T-helper 2 cell treated with Interferon-gamma antibody and Interleukin-4, amounts not matched to agents 100 ng/mL and 5 ng/mL, for 36 hours (primary cell): Measurements from ENCODE around the gene HIVEP3. TPM values are rescaled to one million over a fixed set of nuclear protein-coding genes. Genes with fewer than 3 reads are reported as not detected.

Experiments used
- intact Hi-C: fragments of 100-400 bp; cut with micrococcal nuclease; formaldehyde crosslinking; loops from one replicate; pipeline ENCODE4 v1.15.1; 2023
- total RNA-seq: library from RNA; stranded (reverse); gene quantifications from 2 replicates; pipeline ENCODE4 v1.2.3, GENCODE V29; 2022

Gene HIVEP3
- total RNA-seq, 1 donor from 2014 or later, result 20.3 TPM

DNA sequence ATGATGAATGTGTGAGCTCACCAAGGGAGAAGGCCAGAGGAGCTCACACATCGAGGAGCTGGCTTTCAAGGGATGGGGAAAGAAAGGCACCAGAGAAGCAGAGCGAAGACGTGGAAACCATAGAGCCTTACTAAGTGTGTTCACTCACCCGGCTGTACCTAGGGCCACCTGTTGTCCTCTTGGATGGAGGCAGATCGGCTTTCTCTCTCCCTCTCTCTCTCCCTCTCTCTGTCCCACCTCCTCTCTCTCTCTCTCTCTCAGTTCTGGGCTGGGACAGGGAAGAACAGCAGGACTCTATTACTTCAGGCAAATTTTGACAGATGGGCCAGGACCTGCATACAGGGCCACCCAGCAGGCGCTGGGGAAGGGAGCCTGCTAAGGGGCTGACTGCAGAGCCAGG is 64.8 kb downstream of the HIVEP3 start:
- intact Hi-C loops, result no loop called here

GRCh38 chr1:41852091-41852490 is 66.6 kb downstream of the HIVEP3 start:
- intact Hi-C loops, result no loop called here

GRCh38 chr1:41851589-41851988 is 67.1 kb downstream of the HIVEP3 start:
- intact Hi-C loops, result no loop called here

DNA sequence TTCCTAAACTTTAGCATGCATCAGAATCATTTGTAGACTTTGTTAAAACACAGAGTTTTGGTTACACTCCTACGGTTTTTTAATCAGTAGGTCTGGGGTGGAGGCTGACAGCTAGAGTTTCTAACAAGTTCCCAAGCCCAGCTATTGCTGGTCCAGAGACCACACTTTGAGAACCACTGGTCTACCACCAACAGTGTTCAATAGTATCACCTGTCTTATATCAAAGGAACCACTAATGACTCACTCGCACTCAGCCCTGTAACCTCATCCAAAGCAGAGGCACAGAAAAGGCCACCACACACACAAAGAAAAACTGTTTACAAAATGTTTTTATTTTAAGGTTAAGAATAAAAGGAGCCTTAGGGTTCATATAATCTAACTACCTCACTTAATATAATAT is 68.7 kb downstream of the HIVEP3 start:
- intact Hi-C loops, result no loop called here

DNA sequence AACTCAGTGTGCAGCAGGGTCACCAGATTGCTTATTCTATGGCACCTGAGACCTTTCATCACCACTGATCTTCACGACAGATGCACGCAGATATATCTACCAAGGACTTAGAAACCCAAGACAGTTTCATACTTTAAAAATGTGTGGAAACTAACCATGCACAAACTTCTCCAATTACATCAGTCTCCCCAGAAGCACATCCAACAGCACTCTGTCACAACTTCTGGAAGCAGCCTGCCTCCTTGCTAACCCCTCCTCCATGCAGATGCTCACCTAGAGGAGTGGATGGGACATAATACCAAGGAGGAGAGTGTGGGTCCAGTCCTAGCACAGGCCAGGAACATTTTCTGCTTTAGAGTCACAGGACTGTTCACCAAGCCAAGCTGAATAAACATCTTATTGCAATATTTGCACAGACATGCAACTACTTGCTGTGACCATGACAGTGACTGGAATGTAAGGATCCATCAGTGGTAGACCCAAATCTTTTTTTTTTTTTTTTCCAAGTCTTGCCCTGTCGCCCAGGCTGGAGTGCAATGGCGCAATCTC is 69.4 kb downstream of the HIVEP3 start:
- intact Hi-C loops, result no loop called here

- intact Hi-C loops, result no loop called here
Observed at GRCh38 chr1:41848216-41848952, 70.3 kb downstream of the HIVEP3 start.

DNA sequence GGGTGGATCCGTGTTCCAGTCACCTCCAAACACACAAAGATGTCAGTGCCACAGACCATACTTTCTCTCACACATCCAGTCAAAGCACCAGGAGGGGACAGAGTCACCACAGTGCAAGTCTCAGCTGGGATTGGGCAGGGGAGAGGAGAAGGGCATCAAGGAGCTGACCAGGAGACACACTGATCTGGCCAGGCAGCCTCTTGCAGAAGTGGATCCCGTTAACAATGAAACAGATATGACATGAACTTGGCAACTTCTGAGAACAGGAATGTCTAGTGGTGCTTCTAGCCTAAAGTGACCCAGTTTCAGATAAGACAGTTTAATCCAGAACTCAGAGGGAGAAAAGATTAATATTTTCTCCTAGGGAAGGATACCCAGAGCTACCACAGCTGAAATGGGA is 71.0 kb downstream of the HIVEP3 start:
- intact Hi-C loops, result no loop called here

DNA sequence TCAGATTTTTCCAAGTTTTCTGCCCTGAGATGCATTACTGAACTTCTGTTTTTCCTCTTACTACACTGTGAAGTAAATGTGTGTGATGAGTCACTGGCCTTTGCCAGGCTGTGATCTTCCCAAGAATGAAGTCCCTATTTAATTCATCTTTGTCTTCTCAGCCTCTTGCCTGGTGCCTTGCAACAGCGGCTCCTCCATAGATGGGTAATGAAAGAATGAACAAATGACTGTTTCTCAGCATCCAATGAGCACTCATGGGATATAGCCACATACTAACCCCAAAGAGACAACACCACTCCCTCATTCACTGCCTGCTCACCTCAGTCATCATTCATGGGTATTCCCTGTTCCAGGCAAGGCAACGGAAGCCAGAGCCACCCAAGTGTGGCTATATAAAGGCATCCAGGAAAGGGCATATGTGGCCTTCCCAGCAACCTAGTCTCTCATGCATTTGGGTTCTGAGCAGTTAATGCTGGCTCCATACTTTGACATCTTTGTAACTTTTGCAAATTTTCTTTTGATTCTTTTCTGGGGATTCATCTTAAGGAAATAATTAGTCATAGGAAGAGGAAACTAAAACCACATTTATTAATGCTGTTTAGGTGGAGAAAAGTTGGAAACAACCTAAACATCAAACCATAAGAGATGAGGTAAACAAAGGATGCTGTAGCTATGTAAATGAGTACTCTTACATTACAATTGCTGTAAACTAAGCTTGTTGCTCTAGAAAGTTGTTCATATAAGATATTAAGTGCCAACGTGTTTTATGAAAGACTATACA is 71.9 kb downstream of the HIVEP3 start:
- intact Hi-C loops, result no loop called here

DNA sequence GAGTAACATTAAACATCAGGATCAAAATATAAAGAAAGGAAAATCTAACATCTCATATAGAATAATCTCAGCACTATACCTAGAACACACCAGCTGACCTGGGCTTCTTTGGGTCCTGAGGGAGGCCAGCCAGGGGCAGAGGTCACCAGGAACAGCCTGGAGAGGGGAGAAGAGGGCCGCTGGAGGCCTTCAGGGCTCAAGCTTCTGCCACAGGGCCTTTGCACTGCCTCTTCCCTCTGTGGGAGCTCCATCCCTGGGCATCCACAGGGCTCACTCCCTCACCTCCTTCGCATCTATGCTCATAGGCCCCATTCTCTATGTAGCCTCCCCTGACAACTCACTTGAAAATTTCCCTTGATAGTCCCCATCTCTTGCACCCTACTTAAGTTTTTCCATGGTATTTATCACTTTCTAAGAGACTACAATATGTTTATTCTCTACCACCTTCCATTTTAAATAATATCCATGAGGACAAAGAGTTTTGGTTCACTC is 73.9 kb downstream of the HIVEP3 start:
- intact Hi-C loops, result no loop called here

- intact Hi-C loops, result no loop called here
Observed at GRCh38 chr1:41844255-41844654, 74.5 kb downstream of the HIVEP3 start.

DNA sequence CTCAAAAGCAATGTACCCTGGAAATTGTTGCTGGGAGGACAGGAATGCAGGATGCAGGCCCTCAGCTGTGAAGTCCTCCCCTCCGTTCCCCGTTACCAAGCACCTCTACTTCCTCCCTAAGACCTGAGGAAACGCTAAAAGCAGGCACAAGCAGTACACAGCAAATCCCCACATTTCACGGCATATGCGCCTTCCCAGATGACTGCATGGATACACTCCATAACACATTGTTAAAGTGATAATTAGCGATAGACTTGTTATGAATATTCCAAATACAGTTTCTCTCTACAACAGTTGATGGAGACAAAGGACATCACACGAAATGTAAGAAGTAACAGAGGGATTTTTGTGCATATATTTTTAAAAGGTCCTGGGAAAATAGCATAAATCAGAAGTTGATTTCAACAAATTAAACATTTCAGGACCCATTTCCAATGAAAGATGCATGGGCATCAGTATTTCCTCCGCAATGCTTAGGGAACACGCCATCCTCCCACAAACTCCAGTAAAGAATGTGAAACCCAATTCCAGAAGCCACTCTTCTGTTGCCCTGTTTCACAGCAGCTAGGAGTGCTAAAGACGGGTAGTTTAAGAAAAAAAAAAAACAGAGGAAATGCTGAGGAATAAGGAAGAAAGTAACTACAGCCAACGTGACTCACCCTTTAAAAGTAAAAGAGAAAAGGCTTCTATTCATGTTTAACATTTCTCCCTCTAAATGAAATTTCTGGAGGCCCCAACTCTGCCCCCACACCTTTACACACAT is 75.5 kb downstream of the HIVEP3 start:
- intact Hi-C loops, result no loop called here

- intact Hi-C loops, result no loop called here
Observed at GRCh38 chr1:41842326-41842725, 76.4 kb downstream of the HIVEP3 start.

DNA sequence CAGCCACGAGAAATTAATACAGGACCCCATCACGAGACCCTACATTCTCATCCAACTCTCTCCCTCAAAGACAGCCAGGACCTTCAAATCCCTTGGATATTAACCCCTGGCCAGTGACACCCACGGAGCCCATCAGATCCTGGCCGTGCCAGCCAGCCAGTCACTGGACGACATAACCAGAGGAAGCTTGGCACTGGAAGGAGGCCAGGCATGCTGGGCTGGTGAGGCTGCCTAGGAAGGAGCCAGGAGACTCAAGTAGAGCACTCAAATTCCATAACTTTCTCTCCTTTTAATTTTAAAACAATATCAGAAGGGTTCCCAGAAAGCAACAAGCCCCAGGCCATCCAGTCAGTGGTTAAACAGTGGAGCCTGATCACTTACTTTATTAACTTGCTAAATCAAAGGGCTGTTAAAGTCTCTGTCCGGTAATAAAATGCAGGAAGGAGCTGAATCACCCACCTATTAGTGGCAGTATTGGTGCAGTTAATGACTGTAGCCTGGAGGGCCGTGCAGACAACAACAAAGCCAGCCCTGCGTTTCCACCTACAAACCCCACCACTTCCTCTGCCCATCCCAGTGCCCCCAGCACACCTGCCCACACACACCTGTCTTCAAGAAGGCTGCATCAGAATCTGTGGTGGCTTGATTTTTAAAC is 78.0 kb downstream of the HIVEP3 start:
- intact Hi-C loops, result no loop called here

DNA sequence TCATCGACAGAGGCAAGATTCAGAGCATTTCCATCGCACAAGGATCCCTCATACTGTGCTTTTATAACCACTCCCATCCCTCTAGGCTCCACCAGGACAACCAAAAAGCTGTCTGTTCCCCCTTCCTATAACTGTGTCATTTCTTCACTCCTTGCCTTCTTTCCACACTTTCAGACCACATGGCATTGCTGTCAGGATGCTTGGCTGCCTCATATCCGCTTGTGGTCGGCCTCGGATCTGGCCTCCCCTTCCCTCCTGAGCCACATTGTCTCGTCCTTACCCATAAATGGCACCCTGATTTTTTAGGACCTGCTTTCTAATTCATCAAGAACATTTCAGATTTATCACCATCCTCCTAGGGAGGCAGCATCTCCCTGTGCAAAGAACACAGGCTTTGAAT is 80.5 kb downstream of the HIVEP3 start:
- intact Hi-C loops, result no loop called here

- intact Hi-C loops, result no loop called here
Observed at GRCh38 chr1:41837691-41838090, 81.0 kb downstream of the HIVEP3 start.

- intact Hi-C loops, result no loop called here
Observed at GRCh38 chr1:41835485-41835884, 83.2 kb downstream of the HIVEP3 start.

DNA sequence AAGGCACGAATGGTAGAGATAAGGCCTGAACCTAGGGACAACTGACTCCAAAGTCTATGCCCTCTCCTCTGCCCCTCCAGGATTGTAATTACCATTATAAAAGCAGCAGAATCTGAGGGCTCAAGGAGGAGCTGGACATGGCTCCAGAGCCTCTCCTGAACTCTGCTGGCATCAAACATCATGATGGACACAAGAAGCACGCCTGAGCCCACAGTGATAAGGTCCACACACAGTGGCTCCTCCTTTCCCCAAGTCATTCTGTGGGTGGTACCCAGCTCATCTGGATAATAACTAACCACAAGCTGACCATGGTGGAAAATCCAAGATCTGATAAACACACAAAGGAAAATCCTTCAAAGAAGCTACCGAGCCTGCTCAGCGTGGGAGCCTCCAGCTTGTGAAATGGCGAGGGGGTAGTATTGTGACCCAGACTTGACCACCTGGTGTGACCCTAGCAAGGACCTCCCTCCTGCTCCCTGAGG is 85.2 kb downstream of the HIVEP3 start:
- intact Hi-C loops, result no loop called here

- intact Hi-C loops, result no loop called here
Observed at GRCh38 chr1:41830726-41831125, 88.0 kb downstream of the HIVEP3 start.

- intact Hi-C loops, result no loop called here
Observed at GRCh38 chr1:41827991-41828570, 90.6 kb downstream of the HIVEP3 start.

DNA sequence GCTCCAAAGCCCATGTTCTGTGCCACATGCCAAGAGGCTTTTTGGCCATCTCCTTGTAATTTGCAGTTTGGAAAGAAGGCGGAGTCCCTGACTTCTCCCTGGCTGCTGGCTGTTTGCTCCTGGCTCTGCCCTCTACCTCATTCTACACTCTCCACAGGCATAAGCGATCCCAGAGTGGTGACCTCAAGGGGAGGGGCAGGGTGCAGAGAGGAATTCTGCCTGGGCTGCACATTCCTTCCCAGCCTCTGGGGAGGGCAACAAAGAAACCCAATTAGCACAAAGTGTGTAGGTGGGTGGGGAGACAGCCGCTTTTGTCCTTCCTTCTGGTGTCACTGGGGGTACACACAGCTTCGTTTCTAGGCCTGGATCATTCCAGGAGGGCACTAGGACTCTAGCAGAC is 95.3 kb downstream of the HIVEP3 start:
- intact Hi-C loops, result no loop called here

- intact Hi-C loops, result no loop called here
Observed at GRCh38 chr1:41822866-41823265, 95.9 kb downstream of the HIVEP3 start.
